SJCRH30 (cell line): ENCODE measurements around the gene FCHO2. TPM values are rescaled to one million over a fixed set of nuclear protein-coding genes. Genes with fewer than 3 reads are reported as not detected.
"Not testable (repeated sequence)": the region's sequence is repeated elsewhere in the genome, so short reads cannot be mapped to it uniquely, and the experiment has no call there.

Experiments used
- DNase-seq, 2 experiments: peaks; one replicate each; pipeline ENCODE4 v3.0.0-alpha.2; 2015 to 2020
- H3K27ac ChIP-seq: fragments of 250-450 bp; sonication (Bioruptor Pico); 2 replicates; pipeline ENCODE4 v1.5.1; 2020; ENCODE audit warnings: mild to moderate bottlenecking, moderate library complexity
- H3K27me3 ChIP-seq: fragments of 250-450 bp; sonication (Bioruptor Pico); 2 replicates; pipeline ENCODE4 v1.5.1; 2020; ENCODE audit warnings: mild to moderate bottlenecking, moderate library complexity
- H3K36me3 ChIP-seq: fragments of 250-450 bp; sonication (Bioruptor Pico); 2 replicates; pipeline ENCODE4 v1.5.1; 2020; ENCODE audit warnings: mild to moderate bottlenecking, moderate library complexity
- H3K4me1 ChIP-seq: fragments of 250-450 bp; sonication (Bioruptor Pico); 2 replicates; pipeline ENCODE4 v1.5.1; 2020; ENCODE audit warnings: mild to moderate bottlenecking, moderate library complexity
- H3K4me3 ChIP-seq: fragments of 250-450 bp; sonication (Bioruptor Pico); 2 replicates; pipeline ENCODE4 v1.5.1; 2020; ENCODE audit warnings: mild to moderate bottlenecking, moderate library complexity
- H3K9me3 ChIP-seq: fragments of 250-450 bp; sonication (Bioruptor Pico); replicated peaks from 2 replicates; pipeline ENCODE4 v1.5.1; 2020; ENCODE audit warnings: mild to moderate bottlenecking, moderate library complexity
- total RNA-seq: library from RNA; depleted of rRNA; stranded (reverse); fragments of >200 nt; shearing (Covaris generic); gene quantifications from 2 replicates; pipeline ENCODE4 v1.2.3, GENCODE V29; 2014

Gene FCHO2
- total RNA-seq, 1 experiment from 2014 or later: 15.4 TPM

DNA sequence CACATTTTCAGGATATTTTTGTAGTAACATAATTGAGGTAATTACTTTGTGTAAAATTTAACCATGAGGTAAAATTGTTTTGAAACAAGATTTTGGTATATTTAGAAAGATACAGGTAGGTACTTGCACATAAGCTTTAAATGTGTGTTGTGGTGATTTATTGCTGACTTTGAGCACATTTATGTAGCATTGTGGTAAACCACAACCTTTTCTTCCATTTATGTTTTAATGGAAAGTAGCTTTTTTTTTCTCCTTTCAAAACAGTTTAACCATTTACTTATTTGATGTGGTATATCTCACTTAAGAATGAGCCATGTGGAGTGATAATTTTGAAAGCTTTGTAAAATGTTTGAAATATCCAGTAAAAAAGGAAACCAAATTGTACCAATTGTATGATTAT lies 35.6 kb downstream of the FCHO2 start:
- Histone ChIP-seq H3K4me1 (no peaks in the 10 kb centered on the region), H3K27me3 (no peaks in the 10 kb centered on the region), H3K9me3 (peaks cover 6% of the 10 kb centered on the region; the same call in 1 of the 2 replicates), H3K27ac (no peak overlapping the region), H3K36me3 (peaks cover 34% of the 10 kb centered on the region), H3K4me3 (no peak overlapping the region)
- DNase-seq: no peak

DNA sequence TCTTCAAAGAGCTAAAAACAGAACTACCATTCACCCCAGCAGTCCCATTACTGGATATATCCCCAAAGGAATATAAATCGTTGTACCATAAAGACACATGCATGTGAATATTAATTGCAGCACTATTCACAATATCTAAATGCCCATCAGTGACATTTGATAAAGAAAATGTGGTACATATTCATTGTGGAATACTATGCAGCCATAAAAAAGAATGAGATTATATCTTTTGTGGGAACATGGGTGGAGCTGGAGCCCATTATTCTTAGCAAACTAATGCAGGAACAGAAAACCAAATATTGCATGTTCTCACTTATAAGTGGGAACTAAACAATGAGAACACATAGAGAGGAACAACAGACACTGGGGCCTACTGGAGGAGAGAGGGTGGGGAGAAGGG lies 38.7 kb downstream of the FCHO2 start:
- DNase-seq: no peak
- H3K9me3 ChIP-seq: peaks cover 6% of the 10 kb centered on the region; the same call in 1 of the 2 replicates
- no peaks in the 10 kb centered on the region for H3K4me1 ChIP-seq
- H3K36me3 ChIP-seq: peaks cover 28% of the 10 kb centered on the region
- H3K27ac ChIP-seq: no peak overlapping the region
- H3K27me3 ChIP-seq: no peaks in the 10 kb centered on the region
- H3K4me3 ChIP-seq: no peak overlapping the region

DNA sequence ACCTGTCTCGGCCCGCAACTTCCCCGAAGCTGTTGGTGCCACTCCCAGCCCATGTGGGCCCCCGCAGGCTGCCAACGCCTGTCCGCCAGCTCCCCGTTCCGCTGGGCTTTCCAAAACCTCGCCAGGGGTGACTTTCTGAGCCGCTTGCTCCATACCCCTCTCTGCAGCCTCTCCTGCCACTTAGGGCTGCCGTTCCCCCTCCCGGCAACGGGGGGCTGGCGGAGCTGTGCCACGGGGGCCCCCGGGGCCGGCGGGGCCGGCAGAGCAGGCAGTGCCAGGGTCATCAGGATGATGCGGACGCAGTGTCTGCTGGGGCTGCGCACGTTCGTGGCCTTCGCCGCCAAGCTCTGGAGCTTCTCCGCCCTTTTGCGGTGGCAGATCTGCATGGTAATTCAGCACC lies 40.8 kb downstream of the FCHO2 start:
- DNase-seq: no peak
- H3K36me3 ChIP-seq: peaks cover 20% of the 10 kb centered on the region
- H3K27ac ChIP-seq: no peak overlapping the region
- H3K9me3 ChIP-seq: peaks cover 6% of the 10 kb centered on the region; the same call in 1 of the 2 replicates
- no peaks in the 10 kb centered on the region for H3K27me3 ChIP-seq
- H3K4me3 ChIP-seq: no peak overlapping the region
- H3K4me1 ChIP-seq: no peaks in the 10 kb centered on the region

DNA sequence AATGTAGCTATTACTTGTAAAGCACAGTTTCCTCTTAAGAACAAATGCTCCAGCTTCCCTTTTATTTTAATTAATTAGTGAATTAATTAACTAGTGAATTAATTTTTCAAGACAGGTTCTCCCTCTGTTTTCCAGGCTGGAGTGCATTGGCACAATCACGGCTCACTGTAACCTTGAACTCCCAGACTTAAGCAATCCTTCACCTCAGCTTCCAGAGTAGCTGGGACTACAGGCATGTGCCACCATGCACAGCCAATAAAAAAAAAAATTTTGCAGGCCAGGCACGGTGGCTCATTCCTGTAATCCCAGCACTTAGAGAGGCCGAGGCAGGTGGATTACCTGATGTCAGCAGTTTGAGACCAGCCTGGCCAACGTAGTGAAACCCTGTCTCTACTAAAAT lies 44.1 kb downstream of the FCHO2 start:
- no peaks in the 10 kb centered on the region for H3K9me3 ChIP-seq
- no peak overlapping the region for H3K4me3 ChIP-seq
- H3K27me3 ChIP-seq: no peaks in the 10 kb centered on the region
- DNase-seq: no peak
- no peaks in the 10 kb centered on the region for H3K36me3 ChIP-seq
- H3K27ac ChIP-seq: no peak overlapping the region
- no peaks in the 10 kb centered on the region for H3K4me1 ChIP-seq

DNA sequence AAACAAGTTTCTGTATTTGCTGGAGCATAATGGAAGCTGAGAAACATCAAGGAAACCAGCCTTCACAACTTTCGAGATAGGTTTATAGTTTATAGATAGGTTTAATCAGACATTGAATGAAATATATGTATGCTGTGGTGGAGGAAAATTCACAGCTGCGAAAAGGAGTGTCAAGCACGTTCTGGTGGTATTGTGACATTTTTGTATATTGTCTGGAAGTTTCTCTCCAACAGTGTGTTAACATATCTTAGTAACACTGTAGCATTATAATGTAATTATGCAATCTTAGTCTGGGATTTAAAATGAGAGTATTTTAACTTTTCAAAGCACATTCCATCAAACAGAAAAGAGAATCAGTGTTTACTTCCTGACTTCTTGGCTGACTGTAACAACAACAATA lies 50.0 kb downstream of the FCHO2 start:
- Histone ChIP-seq H3K27me3 (no peaks in the 10 kb centered on the region), H3K36me3 (0 out of 2 replicates have a peak, but pooled peaks cover 3% of the 10 kb centered on the region), H3K4me1 (0 out of 2 replicates have a peak, but pooled peaks cover 3% of the 10 kb centered on the region), H3K4me3 (no peak overlapping the region), H3K9me3 (no peaks in the 10 kb centered on the region), H3K27ac (no peak overlapping the region)
- DNase-seq: no peak

DNA sequence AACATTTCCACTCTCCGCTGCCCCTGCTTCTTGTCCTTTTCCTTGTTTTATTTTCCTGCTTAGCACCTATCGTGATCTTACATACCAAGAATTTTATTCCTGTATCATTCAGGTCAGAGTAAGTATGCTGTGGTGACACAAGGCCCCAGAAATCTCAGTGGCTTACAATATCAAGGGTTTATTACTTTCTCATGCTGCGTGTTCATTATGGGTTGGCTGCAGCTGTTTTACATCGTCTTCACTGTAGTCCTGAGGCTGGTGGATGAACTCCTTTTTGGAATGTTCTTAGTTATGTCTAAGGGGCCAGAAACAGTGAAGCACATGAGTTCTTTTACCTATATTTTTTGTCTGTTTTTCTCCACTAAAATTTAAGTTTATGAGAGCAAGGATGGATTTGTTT lies 51.2 kb downstream of the FCHO2 start:
- no peak overlapping the region for H3K4me3 ChIP-seq
- H3K36me3 ChIP-seq: 0 out of 2 replicates have a peak, but pooled peaks cover 3% of the 10 kb centered on the region
- no peak overlapping the region for H3K27ac ChIP-seq
- DNase-seq: peak; percentile 29 to 51
- H3K4me1 ChIP-seq: 0 out of 2 replicates have a peak, but pooled peaks cover 3% of the 10 kb centered on the region
- no peaks in the 10 kb centered on the region for H3K27me3 ChIP-seq
- H3K9me3 ChIP-seq: no peaks in the 10 kb centered on the region

DNA sequence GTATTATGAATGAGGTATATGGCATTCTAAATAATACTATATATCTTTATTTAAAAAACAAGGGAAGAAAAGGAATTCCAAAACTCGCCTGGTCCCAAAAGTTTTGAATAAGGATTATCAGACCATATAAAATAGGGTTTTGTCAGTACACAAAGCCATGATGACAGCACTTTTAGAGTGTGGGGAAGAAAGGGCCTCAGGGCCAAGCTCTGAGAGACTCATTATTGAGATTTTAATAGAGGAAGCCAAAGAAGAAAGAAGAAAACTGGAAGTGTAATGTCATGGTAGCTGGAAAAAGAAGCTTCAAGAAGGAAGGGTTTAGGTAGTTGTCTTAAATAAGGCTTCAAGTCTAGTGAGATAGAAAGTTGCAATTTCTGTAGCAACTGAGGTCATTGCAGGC lies 53.0 kb downstream of the FCHO2 start:
- Histone ChIP-seq H3K9me3 (no peaks in the 10 kb centered on the region), H3K27ac (no peak overlapping the region), H3K27me3 (no peaks in the 10 kb centered on the region), H3K36me3 (0 out of 2 replicates have a peak, but pooled peaks cover 3% of the 10 kb centered on the region), H3K4me1 (0 out of 2 replicates have a peak, but pooled peaks cover 3% of the 10 kb centered on the region), H3K4me3 (no peak overlapping the region)
- no peak for DNase-seq

DNA sequence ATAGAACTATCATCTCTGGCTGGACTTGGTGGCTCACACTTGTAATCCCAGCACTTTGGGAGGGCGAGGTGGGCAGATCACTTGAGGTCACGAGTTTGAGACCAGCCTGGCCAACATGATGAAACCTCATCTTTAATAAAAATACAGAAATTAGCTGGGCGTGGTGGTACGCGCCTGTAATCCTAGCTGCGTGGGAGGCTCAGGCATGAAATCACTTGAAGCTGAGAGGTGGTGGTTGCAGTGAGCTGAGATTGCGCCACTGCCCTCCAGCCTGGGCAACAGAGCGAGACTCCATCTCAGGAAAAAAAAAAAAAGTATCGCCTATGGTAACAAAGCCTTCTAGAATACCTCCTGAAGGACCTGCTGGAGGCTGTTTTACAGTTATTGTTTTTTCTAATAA lies 55.8 kb downstream of the FCHO2 start:
- H3K27ac ChIP-seq, H3K4me1 ChIP-seq, DNase-seq, H3K9me3 ChIP-seq, H3K27me3 ChIP-seq, H3K4me3 ChIP-seq, H3K36me3 ChIP-seq: not testable (repeated sequence)

DNA sequence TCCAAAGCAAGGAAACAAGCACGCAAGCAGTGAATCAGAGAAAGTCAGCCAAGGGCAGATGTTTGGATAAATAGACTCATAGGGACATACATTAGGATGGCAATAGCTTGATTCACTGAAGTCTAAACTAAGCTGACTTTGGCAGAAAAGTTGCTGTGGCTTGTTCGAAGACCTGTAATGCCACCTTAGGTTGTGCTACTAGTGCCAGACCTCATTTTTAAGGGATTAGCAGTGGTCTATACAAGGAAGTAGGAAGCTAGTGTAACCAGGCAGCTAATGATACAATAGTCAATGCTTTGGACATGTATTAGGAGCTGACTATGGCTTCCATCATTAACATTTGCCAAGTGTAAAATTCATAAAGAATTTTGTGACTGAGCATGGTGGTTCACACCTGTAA lies 63.1 kb downstream of the FCHO2 start:
- DNase-seq: no peak
- Histone ChIP-seq H3K4me3 (no peak overlapping the region), H3K36me3 (peaks cover 10% of the 10 kb centered on the region), H3K27ac (no peak overlapping the region), H3K4me1 (no peaks in the 10 kb centered on the region), H3K9me3 (no peaks in the 10 kb centered on the region), H3K27me3 (no peaks in the 10 kb centered on the region)

DNA sequence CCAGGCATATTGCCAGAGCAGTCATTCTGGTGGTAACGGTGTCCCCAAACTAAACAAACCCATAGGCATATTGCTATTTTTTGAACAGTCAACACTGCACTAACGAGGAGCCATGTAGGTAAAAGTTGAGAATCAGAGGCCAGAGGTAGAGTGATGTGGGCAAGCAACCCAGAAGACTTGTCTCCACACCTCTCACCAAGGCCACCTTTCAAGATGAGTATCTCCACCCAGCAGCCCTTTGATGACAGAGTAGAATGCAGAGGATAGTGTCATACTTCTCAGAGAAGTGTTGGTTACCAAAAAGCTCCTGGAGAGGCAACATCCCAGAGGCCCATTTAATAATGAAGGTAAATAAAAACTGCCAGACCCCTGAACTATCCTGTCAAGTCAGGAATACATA lies 63.9 kb downstream of the FCHO2 start:
- H3K27me3 ChIP-seq: no peaks in the 10 kb centered on the region
- H3K4me1 ChIP-seq: no peaks in the 10 kb centered on the region
- H3K27ac ChIP-seq: no peak overlapping the region
- no peaks in the 10 kb centered on the region for H3K9me3 ChIP-seq
- H3K4me3 ChIP-seq: no peak overlapping the region
- H3K36me3 ChIP-seq: peaks cover 10% of the 10 kb centered on the region
- no peak for DNase-seq

DNA sequence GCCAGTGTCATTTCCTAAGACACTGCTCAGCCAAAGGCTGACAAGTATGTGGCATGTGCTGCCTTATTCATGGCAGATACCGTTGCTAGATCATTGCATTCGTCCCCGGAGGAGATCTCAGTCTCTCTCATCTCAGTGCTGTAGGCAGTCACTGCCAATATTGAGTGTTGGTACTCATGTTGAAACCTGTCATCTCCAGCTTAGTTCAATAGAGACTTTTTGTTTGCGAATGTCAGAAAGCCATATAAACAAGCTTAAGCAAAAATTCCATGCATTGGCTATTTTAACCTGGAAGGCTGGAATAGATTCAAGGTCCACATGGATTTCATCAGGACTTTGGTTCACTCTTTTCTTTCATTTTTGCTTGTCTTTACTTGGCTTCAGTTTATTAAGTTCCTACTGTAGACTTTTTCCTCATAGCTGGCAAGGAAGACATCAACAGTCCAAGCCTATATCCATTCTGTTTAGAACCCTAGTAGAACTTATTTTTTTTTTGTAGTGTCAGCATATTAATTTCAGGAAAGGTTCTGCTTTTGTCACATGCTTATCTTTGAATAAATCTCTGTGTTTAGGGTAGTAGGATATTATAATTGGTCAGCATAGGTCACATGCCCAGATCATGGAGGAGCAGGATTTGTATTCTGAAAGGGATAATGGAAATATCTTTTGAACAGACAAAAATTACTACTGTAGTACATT lies 66.8 kb downstream of the FCHO2 start:
- Histone ChIP-seq H3K9me3 (no peaks in the 10 kb centered on the region), H3K36me3 (peaks cover 8% of the 10 kb centered on the region), H3K4me1 (no peaks in the 10 kb centered on the region), H3K27me3 (no peaks in the 10 kb centered on the region), H3K27ac (no peak overlapping the region), H3K4me3 (no peak overlapping the region)
- DNase-seq: no peak

DNA sequence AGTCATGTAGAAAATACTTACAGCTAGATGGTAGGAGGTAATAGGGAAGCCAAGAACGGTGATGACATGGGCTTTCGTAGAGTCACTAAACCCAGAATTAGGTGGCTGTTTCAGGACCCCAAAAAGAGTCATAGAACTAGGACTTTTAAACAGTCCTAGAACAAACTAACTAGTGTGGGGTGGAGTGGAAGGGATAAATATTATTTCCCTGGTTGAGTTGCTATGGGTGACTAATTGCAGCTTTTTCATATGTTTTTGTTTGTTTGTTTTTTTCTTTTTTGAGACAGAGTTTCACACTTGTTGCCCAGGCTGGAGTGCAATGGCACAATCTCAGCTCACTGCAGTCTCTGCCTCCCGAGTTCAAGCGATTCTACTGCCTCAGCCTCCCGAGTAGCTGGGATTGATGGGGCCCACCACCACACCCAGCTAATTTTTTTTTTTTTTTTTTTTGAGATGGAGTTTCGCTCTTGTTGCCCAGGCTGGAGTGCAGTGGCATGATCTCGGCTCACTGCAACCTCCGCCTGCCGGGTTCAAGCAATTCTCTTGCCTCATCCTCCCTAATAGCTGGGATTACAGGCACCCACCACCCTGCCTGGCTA lies 69.2 kb downstream of the FCHO2 start:
- H3K36me3 ChIP-seq, DNase-seq, H3K27ac ChIP-seq, H3K4me1 ChIP-seq, H3K27me3 ChIP-seq, H3K9me3 ChIP-seq, H3K4me3 ChIP-seq: not testable (repeated sequence)

DNA sequence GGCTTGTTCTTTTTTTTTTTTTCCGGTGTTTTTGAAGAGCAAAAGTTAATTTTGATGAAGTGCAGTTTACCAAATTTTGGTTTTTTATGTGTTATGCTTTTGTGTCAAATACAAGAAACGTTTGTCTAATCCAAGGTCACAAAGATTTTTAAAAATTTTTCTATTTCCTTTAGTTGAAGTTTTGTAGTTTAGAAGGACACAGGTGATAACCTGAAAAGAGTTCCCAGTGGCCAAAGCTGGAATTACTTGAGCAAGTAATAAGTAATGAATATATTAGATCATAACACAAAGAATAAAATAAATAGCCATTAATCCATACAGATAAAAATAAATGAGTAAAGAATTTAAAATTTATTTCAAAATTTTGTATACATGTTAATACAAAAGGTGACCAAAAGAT lies 71.5 kb downstream of the FCHO2 start:
- Histone ChIP-seq H3K4me3 (no peak overlapping the region), H3K4me1 (peaks cover 8% of the 10 kb centered on the region; the same call in 1 of the 2 replicates), H3K27ac (no peak overlapping the region), H3K27me3 (no peaks in the 10 kb centered on the region), H3K9me3 (no peaks in the 10 kb centered on the region), H3K36me3 (0 out of 2 replicates have a peak, but pooled peaks cover 2% of the 10 kb centered on the region)
- no peak for DNase-seq

DNA sequence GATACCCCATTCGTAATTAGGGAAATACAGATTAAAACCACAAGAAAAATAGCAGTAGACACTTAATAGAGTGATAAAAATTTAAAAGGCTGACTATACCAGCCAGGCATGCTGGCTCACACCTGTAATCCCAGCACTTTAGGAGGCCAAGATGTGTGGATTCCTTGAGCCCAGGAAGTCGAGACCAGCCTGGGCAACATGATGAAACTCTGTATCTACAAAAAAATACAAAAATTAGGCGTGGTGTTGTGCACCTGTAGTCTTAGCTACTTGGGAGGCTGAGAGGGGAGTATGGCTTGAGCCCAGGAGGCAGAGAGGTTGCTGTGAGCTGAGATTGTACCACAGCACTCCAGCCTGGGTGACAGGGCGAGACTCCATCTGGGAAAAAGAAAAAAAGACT lies 72.0 kb downstream of the FCHO2 start:
- Histone ChIP-seq H3K4me1 (peaks cover 8% of the 10 kb centered on the region; the same call in 1 of the 2 replicates), H3K4me3 (no peak overlapping the region), H3K9me3 (no peaks in the 10 kb centered on the region), H3K36me3 (0 out of 2 replicates have a peak, but pooled peaks cover 2% of the 10 kb centered on the region), H3K27me3 (no peaks in the 10 kb centered on the region), H3K27ac (no peak overlapping the region)
- no peak for DNase-seq

DNA sequence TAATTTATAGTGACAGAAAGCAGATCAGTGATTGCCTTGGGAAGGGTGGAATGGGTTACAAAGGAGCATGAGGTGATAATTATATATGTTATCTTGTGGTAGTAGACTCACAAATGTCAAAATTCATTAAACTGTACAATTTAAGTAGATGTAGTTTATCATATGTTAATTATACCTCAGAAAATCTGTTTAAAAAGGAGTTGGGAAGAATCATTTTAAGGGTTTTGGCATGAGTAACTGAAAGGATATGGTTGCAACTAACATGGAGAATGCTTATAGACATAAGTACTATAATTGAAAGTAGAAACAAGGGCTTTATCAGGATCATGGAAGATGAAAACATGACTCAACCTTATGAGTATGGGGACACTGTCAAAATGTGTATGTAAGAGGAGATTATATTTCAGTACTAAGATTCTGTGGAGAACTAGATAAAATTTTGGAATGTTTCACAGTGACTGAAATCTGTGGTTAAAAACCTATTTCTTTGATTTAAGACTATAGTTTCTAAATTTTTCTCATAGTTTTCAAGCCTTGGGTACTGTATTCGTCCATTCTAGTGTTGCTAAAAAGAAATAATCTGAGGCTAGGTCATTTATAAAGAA lies 73.3 kb downstream of the FCHO2 start:
- Histone ChIP-seq H3K36me3 (0 out of 2 replicates have a peak, but pooled peaks cover 2% of the 10 kb centered on the region), H3K4me3 (no peak overlapping the region), H3K9me3 (no peaks in the 10 kb centered on the region), H3K27me3 (no peaks in the 10 kb centered on the region), H3K4me1 (peaks cover 8% of the 10 kb centered on the region; the same call in 1 of the 2 replicates), H3K27ac (no peak overlapping the region)
- DNase-seq: no peak
